Measurements from ENCODE around the gene NHERF2.
"Not testable (repeated sequence)": the region's sequence is repeated elsewhere in the genome, so short reads cannot be mapped to it uniquely, and the experiment has no call there.

NHERF2 gene

GRCh38 chr16:2008009-2008526 is 18.6 kb upstream of the NHERF2 start:
- peak overlapping the region; percentile 83 for H3K4me3 ChIP-seq (ENCODE audit: low read depth, low read length)
- TF ChIP-seq CTCF (IDR thresholded peaks at IDR 0.05; ENCODE audit: low read depth, low read length, missing control alignments) = no peak
- DNase-seq (ENCODE audit: low read depth) = no peak

GRCh38 chr16:2008631-2009163 is 18.0 kb upstream of the NHERF2 start:
- DNase-seq (ENCODE audit: low read depth) = no peak
- H3K4me3 ChIP-seq (ENCODE audit: low read depth, low read length) = peak overlapping the region; percentile 83
- TF ChIP-seq CTCF (IDR thresholded peaks at IDR 0.05; ENCODE audit: low read depth, low read length, missing control alignments) = no peak

- no peak for DNase-seq (ENCODE audit: low read depth)
- H3K4me3 ChIP-seq (ENCODE audit: low read depth, low read length) = peak overlapping the region; percentile 83
- no peak for TF ChIP-seq CTCF (IDR thresholded peaks at IDR 0.05; ENCODE audit: low read depth, low read length, missing control alignments)
Observed at GRCh38 chr16:2009164-2009711, 17.5 kb upstream of the NHERF2 start.

GRCh38 chr16:2009791-2010510 is 16.8 kb upstream of the NHERF2 start, which contains the start of gene ZNF598:
Gene ZNF598 (minus strand): TSS chr16:2009821.
- no peak for TF ChIP-seq CTCF (IDR thresholded peaks at IDR 0.05; ENCODE audit: low read depth, low read length, missing control alignments)
- no peak for DNase-seq (ENCODE audit: low read depth)
- peak within 1 kb of the TSS; percentile 83 for H3K4me3 ChIP-seq (ENCODE audit: low read depth, low read length)

- DNase-seq (ENCODE audit: low read depth); H3K4me3 ChIP-seq (ENCODE audit: low read depth, low read length): not testable (repeated sequence)
Observed at GRCh38 chr16:2011726-2012125, 15.0 kb upstream of the NHERF2 start.

GRCh38 chr16:2013527-2013926 is 13.2 kb upstream of the NHERF2 start:
- TF ChIP-seq CTCF (IDR thresholded peaks at IDR 0.05; ENCODE audit: low read depth, low read length, missing control alignments) = no peak
- no peak for DNase-seq (ENCODE audit: low read depth)
- H3K4me3 ChIP-seq (ENCODE audit: low read depth, low read length) = no peak overlapping the region

- H3K4me3 ChIP-seq (ENCODE audit: low read depth, low read length) = no peak overlapping the region
- no peak for DNase-seq (ENCODE audit: low read depth)
- TF ChIP-seq CTCF (IDR thresholded peaks at IDR 0.05; ENCODE audit: low read depth, low read length, missing control alignments) = no peak
Observed at GRCh38 chr16:2015117-2015946, 11.4 kb upstream of the NHERF2 start.
